HG03108 (cell line): ENCODE results near the gene ASPHD1.
"Not testable (repeated sequence)": the region's sequence is repeated elsewhere in the genome, so short reads cannot be mapped to it uniquely, and the experiment has no call there.

ENCODE experiments used
- ATAC-seq: cut with Tn5 transposase; IDR thresholded peaks from one replicate; pipeline ENCODE4 v1.9.1; 2021; ENCODE audit warnings: moderate library complexity; ENCODE audit not compliant: unreplicated experiment

Gene ASPHD1

DNA sequence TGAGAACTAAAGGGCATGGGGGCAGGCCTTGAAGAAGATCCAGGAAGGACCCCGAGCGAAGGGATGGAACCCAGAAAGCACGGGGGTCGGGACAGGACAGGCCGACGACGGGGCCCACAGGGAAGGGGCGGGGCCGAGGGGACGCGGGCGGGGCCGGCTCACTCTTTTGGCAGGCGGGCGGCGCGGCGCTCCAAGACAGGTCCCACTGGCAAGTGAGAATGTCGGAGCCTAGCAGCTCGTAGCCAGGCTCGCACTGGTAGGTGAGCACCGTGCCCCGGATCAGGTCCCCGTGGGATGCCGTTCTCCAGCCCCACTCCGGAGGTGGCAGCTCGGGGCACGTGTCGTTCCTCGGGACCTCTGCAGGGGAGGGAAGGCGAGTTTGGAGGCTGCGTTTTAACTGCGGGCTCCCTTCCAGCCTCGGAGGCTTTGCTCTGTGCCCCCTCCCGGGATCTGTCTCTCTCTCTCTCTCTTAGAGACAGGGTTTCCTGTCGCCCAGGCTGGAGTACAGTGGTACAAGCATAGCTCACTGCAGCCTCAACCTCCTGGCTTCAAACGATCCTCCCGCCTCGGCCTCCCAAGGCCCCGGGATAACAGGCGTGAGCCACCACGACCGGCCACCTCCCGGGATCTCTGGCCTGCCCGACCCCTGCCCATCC is 23.6 kb upstream of the ASPHD1 start:
- ATAC-seq = no peak

DNA sequence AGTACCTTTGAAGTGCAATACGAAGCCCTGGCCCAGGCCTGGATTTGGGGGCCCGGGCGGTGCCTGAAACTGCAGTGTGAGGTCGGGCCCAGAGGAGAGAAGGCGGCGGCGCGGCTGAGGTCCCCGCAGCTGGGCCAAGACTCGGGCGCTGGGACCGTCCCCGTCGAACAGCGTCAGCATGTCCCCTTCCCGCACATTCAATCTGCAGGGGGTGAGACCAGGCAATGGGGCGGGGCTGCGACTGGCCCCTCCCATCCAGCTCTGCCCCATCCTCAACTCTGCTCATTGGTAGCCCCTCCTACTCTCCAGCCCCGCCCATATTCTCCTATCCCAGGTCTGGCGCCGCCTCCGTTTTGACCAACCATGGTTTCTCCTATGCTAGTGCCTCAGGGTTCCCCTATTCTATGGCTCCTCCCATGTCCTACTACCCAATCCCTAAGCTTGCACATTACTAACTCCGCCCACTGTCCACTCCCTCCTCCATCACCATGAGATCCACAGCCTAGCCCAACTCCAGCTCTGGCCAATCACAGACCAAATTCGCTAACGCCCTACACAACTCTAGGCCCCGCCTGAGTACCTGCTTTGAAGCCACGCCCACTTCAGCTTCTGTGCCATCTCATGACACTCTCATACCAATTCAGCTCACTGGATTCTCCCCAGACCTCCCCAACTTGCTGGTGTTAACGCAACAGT is 22.9 kb upstream of the ASPHD1 start:
- no peak for ATAC-seq

DNA sequence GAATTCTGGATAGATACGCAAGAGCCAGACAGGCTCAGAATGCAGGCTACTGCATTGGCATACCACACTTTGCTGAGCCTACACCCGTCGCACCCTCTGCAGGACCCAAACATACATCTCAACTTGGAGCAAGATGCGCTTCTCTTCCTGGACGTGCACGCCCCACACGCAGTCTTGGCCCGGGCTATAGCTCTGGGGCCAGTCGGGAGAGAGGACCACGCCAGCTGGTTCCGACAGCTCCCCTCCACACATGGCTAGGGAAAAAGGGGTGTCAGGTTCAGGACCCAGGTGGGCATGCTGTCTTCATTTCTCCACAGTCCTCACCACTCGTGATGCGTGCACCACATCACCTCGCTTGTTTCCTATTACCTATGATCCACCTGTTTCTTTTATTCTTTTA is 22.1 kb upstream of the ASPHD1 start:
- no peak for ATAC-seq

DNA sequence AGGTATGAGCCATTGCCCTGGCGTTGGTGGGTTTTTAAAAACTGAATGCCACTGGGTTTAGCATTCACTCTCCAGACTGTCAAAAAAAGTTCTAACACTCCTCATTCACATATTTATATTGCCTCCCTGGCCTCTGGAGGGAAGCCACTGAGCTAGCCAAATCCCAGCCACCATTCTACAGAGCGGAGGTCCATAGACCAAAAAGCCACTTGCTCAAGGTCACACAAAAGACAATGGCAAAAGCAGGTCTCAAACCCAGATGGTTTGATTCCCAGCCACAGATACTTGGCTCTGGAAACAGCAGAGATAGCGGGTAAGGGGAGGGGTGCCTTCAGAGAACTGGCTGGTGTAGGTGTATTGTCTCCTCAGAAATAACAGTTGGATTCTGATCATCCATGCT is 19.2 kb upstream of the ASPHD1 start:
- ATAC-seq = no peak

DNA sequence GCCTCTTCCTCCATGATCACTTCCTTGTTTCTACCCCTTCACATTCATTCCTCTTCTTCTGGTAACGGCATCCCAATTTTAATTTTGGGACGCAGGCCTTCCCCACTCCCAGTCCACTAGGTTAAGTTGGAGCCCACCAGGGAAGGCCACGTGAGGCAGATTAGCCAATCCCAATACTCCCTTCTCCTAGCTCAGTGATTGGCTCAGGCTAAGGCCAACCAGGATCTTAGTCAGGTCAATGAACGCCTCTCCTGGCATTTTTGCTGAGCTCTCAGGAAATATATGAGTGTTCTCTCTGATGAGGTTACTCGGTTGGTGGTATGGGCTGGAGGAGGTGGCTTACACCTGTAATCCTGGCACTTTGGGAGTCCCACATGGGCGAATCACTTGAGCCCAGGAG is 16.3 kb upstream of the ASPHD1 start:
- no peak for ATAC-seq

DNA sequence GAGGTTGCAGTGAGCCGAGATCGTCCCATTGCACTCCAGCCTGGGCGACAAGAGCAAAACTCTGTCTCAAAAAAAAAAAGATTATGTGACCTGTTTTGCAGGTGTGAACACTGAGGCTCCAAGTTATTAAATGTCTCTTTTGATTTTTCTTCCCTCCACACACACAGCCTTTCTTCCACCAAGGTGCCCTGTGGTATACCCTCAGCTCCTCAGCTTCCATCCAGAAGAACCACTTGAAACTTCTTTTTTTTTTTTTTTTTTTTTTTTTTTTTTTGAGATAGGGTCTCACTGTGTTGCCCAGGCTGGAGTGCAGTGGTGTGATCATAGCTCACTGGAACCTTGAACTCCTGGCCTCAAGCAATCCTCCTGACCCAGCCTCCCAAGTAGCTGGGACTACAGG is 10.9 kb upstream of the ASPHD1 start:
- not testable (repeated sequence) for ATAC-seq

DNA sequence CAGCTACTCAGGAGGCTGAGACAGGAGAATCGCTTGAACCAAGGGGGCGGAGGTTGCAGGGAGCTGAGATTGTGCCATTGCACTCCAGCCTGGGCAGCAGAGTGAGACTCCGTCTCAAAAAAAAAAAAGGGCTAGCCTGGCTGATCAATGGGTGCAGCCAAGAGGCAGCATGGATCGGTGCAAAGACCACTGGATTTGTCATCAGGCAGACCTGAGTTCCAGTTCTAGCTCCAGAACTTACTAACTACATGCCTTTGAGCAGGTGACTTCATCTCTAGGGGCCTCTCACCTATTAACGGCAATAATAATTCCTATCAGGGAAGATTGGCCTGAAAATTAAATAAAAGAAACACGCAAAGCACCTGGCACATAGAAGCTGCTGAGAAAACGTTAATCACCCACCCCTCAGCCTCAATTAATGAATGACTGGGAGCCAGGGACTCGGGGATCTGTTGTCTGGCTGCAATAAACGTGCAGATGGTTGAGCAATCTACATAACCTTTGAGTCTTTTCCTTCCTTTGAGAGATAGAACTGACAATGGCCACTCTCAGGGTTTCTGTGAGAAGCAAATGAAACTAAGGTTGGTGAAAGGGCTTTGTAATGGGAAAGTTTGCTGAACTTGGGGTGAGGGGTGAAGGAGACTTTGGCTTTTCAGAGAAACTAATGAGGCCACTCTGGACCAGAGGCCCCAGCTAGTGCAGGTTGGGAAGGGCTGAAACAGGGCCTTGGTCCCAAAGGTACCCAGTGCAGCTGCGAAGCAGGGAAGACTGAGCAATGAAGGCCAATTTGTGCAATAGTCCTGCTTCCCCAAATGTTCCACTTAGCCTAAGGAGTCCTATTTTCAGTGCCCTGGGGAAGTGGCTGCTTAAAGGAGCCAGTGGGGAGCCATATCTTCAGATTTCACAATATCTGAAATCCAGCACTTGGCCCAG is 8.5 kb upstream of the ASPHD1 start:
- ATAC-seq = no peak

DNA sequence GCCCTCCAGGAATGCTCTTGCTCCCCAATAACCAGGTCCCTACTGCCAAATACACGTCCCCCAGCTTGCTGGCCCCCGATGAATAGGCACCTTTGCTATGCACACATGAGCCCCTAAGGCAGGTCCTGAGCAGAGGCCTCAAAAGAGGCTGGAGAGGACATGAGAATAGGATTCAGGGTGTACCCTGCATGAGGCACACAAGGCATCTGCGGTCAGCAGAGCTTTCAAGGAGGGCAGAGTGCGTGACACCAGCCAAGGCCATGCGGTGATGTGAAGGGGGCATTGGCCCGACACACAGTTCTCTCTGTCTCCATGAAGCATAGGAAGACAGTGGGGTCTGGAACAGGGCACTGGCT is 7.9 kb upstream of the ASPHD1 start:
- no peak for ATAC-seq

DNA sequence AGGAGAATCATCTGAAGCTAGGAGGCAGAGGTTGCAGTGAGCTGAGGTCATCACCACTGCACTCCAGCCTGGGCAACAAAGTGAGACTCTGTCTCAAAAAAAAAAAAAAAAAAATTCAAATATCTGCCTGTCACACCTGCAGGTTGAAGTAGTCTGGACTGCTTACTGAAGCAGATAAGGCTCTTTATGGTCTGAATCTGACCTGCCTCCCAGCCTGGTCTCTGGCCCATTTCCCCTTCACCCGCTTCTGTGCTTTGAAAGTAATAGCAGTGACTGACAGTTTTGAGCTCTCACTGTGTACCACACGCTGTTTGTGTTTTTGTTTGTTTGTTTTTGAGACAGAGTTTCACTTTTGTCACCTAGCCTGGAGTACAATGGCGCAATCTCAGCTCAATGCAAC is 6.7 kb upstream of the ASPHD1 start:
- no peak for ATAC-seq

DNA sequence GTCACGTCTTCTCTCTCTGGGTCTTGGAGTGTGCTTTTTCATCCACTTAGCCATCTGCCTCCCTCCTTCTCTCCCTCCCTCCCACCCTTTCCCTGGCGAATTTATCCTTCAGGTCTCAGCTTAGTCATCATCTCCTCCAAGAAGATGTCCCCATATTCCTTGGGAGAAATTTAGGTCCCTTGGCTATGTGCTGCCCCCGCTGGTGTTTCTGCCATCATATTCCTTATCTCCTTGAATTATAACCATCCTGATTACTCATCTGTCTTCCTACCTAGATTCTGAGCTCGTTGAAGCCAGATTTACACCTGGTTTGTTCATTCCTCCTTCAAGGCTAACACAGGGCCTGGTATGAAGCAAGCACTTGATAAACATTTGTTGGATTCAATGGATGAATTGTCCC is 5.9 kb upstream of the ASPHD1 start:
- ATAC-seq = no peak

DNA sequence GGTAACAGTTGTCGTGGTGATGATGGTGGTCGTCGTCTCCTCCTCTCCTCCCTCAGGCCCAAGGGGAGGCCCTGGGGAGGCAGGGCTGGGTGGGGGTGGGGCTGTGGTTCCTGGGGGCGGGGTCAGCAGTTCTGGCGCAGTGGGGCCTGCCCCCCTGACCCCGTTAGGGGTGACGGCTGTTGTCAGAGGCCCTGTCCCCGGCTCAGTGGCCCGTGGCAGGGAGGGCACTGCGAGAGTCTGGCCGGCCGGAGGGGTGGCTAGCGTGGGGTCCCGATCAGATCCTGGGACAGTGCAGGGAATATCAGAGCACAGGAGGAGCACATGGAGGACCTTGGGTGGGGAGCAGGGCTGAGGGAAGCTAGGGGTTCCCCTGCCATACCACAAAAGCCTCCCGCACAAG is 3.4 kb upstream of the ASPHD1 start:
- ATAC-seq = no peak

DNA sequence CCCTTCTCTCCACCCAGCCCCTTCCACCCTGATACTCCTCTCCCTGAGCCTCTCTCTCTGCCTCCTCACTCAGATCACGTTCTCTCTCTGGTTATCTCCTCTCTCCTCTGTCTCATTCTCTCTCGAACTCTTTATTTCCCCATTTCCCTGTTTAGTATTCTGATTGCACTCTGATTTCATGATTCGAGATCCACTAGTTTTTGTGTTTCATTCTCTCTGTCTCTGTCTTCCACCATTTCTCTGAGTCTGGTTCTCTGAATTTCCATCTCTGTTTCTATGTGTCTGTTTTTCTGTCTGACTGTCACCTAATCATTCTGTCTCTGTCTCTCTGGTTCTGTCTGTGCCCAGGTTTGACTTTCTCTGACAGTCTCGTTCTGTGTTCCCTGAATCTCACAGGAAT is 3.0 kb upstream of the ASPHD1 start:
- no peak for ATAC-seq

DNA sequence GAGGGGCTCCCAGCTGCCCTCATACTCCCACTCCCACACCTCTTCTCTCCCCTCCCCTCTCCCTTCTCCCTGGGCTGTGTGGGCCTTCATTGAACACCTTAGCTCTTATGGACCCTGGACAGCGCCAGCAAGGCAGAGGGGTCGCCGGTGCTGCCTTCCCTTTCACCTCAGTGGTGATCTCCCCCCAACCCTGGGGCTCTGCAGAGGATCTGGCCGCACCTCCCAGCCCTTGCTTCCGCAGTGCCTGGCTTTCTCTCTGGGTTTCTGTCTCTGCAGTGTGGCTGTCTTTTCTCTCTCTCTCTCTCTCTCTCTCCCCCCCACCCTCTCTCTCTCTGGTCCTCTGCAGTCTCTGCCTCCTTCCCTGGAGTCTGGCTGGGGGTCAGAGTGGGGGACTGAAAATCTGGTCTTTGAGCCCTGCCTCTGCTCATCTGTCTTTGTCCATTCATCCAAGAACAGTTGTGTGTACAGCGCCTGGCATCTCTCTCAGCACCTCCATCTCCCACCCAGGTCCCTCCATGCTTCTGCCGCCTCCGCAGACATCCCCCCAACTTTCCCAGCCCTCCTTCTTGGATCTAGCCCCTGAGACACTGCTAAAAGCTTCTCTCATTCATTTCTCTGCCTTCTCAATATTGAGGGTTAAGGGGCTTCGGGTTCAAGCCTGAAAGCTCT is 2.0 kb upstream of the ASPHD1 start:
- no peak for ATAC-seq

DNA sequence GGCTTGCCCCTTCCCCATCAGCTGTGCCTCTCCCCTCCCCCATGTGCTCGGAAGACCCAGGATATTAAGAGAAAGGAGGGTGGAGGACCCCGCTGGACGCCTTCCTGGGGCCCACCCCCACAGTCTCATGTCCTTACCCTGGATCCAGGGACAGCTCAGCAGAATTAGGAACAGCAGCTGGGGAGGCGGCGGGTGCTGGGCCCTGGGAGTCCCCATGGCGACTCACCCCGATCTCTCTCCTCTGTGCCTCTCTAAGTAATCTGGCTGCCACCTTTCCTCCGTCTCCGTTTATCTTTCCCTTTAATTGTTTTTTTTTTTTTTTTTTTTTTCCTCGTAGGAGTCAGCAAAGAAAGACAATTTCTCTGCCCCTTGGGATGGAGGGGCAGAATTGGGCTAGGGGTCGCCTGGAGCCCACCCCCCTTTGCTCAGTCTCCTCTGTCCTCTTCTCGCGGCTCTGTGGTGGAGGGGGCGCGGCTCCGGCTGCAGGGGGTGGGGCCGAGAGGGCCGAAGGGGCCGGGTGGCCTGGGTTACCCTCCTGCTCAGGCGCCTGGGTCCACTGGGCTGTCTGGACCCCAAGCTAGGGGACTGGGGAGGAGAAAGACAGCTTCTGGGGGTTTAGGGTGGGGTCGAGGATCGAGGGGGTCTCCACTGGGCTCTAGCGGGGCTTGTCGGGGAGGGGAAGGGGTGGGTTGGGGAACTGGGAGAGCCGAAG is 1.3 kb upstream of the ASPHD1 start:
- no peak for ATAC-seq

DNA sequence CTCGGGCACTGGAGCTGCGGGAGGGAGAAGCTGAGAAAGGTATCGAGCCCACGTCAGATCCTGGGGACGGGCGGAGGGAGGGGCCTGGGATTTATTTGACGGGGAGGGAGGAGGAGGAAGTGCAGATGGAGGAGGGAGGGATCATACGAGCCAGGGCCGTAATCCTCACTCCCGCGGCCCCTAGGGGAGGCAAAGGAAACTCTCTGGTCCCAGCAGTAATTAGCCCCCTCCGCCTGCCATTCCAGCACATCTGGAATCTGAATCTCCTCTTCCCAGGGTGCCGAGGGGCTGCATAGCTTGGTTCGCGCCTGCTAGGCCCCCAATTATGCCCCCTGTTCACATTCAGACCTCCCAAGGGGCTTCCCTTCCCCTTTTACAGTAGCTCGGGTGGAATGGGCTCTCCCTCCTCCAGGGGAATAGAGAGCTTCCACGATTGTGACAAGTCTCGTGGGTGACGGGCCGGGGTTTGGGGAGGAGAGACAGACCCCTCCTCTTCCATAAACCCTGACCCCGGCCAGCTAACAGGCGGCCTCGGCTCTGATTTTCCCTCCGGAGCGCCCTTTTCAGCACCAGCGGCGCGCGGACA is 679 bp upstream of the ASPHD1 start, which contains the start of gene SEZ6L2:
Gene SEZ6L2 (minus strand): TSS at position 35 of the 586 bp plus-strand sequence. CDS start 531 bp downstream, outside the sequence.
- ATAC-seq = no peak

DNA sequence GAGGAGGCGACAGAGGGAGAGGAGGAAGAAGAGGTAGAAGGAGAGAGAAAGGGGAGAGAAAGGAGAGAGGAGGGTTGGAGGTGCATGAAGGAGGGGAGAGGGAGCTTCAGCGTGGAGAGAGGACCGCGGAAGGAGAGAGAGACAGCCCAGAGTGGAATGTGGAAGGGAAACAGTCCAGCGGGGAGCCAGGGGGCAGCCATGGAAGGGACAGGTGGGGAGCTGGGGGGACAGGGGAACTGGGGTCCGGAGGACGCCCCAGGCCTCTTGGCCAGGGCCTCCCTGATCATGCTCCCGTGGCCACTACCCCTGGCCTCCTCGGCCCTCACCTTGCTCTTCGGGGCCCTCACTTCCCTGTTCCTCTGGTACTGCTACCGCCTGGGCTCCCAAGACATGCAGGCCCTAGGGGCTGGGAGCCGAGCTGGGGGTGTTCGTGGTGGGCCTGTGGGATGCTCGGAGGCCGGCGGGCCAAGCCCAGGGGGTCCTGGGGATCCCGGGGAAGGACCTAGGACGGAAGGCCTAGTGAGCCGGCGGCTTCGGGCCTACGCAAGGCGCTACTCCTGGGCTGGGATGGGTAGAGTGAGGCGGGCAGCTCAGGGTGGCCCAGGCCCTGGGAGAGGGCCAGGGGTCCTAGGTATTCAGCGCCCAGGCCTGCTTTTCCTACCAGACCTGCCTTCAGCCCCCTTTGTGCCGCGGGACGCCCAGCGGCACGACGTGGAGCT is 759 bp downstream of the ASPHD1 start:
- no peak for ATAC-seq

DNA sequence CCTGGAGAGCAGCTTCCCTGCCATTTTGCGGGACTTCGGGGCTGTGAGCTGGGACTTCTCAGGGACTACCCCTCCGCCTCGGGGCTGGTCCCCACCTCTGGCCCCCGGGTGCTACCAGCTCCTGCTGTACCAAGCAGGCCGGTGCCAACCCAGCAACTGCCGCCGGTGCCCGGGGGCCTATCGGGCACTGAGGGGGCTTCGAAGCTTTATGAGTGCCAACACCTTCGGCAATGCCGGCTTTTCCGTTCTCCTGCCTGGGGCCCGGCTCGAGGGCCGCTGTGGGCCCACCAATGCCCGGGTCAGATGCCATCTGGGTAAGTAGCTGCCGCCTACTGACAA is 1.3 kb downstream of the ASPHD1 start:
- ATAC-seq = no peak

DNA sequence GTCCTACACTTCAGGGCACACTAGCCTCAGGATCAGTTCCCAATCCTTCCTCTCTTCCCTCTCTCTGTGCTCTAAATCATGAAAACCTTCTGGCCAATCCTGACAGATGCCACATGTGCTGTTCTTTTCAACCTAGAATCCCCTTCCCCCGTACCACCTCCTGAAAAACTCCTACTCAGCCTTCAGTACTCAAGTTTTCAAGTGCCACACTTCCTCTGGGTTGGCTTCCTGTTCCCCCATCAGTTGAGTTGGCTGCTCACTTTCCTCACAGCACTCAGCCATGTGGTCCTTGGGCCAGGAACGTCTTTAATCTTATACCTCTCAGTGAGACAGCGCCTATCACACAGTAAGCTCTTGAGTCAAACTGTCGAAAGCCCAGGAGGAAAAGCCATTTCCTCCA is 3.3 kb downstream of the ASPHD1 start:
- ATAC-seq = no peak

DNA sequence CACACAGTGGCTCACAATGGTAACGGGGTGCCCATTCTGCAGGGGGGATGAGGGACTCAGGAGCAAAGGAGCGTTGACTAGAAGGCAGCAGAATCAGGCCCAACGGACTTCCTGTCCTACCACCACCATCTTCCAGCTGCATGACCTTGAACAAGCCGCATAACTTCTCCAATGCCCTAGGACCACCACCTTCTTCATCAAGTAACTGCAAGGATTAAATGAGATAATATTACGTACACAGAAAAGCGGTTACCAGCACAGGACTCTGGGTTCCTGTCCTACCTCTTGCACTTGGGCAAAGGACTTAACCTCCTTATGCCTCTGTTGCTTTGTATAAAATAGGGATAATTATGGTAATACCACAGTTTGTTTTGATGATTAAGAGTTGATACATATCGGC is 4.7 kb downstream of the ASPHD1 start:
- no peak for ATAC-seq

DNA sequence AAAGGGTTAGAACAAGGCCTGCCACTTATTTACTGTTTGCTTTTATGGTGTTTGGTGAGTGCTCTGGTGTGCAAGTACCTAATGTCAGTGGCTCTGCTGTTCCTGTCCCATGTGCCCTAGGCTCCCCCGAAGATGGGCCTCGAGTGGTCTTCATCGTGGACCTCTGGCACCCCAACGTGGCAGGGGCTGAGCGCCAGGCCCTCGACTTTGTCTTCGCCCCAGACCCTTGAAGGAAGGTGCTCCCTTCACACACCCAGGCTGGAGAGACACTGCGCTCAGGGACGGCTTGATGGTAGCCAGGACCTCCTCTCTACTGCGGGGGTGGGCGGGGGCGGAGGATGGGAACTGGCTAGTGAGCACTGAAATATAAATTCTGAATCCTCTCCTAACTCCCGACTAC is 5.4 kb downstream of the ASPHD1 start:
- no peak for ATAC-seq
